Measurements from ENCODE around the gene HORMAD1.
A peak's percentile ranks its signal among the peaks of the same experiment; 100 is the strongest.

HORMAD1 gene

GRCh38 chr1:150696995-150697927 is 23.4 kb downstream of the HORMAD1 start, which contains the start of gene GOLPH3L:
Gene GOLPH3L, minus strand, starts transcription at chr1:150697154. Its CDS starts 2,316 bp downstream, at chr1:150694838.
- H2BK120ac ChIP-seq (ENCODE audit: low read depth, low read length), result no peak within 1 kb of the TSS
- no peaks in the 10 kb centered on the region for H3K27me3 ChIP-seq (ENCODE audit: insufficient read depth, low read length, poor library complexity)
- H3K79me2 ChIP-seq (ENCODE audit: control insufficient read depth, insufficient read depth, low read length), result peaks cover 2% of the 10 kb centered on the region
- H4K8ac ChIP-seq (ENCODE audit: low read depth, low read length), result no peak within 1 kb of the TSS
- H3K9ac ChIP-seq (ENCODE audit: low read length), result peak within 1 kb of the TSS; percentile 81
- peak within 1 kb of the TSS; percentile 95 for H3K4me3 ChIP-seq (ENCODE audit: low read length)
- no peaks in the 10 kb centered on the region for H3K36me3 ChIP-seq (ENCODE audit: control insufficient read depth, insufficient read depth, low read length)
- no peak within 1 kb of the TSS for H3K18ac ChIP-seq (ENCODE audit: low read length)
- H3K56ac ChIP-seq (ENCODE audit: low read length), result peak within 1 kb of the TSS; percentile 89
- no peak within 1 kb of the TSS for H2AK5ac ChIP-seq (ENCODE audit: low read length)
- no peak within 1 kb of the TSS for H3K4ac ChIP-seq (ENCODE audit: low read depth, low read length)
- no peaks in the 10 kb centered on the region for H3K4me1 ChIP-seq (ENCODE audit: control insufficient read depth, low read depth, low read length)
- no peak within 1 kb of the TSS for H4K5ac ChIP-seq (ENCODE audit: low read length)
- no peaks in the 10 kb centered on the region for H3K79me1 ChIP-seq (ENCODE audit: low read length)
- no peak within 1 kb of the TSS for H2BK5ac ChIP-seq (ENCODE audit: low read length)
- peak; percentile 100 for DNase-seq
- H2BK15ac ChIP-seq (replicated peaks; ENCODE audit: low read depth), result no peak within 1 kb of the TSS
- peak within 1 kb of the TSS; percentile 59 for H3K4me2 ChIP-seq (ENCODE audit: low read length)
- no peak within 1 kb of the TSS for H3K27ac ChIP-seq (ENCODE audit: low read depth, low read length)
- WGBS (ENCODE audit: extremely low coverage, insufficient coverage, low lambda C conversion rate), result no CpG with 5 or more reads among the region's 18 CpGs
- no peak within 1 kb of the TSS for H3K23ac ChIP-seq (ENCODE audit: low read length)

GRCh38 chr1:150696590-150696989 is 24.1 kb downstream of the HORMAD1 start:
- no CpG with 5 or more reads among the region's 6 CpGs for WGBS (ENCODE audit: extremely low coverage, insufficient coverage, low lambda C conversion rate)
- H2AK5ac ChIP-seq (ENCODE audit: low read length), result no peak overlapping the region
- no peak overlapping the region for H3K4ac ChIP-seq (ENCODE audit: low read depth, low read length)
- H2BK5ac ChIP-seq (ENCODE audit: low read length), result no peak overlapping the region
- no peaks in the 10 kb centered on the region for H3K27me3 ChIP-seq (ENCODE audit: insufficient read depth, low read length, poor library complexity)
- H3K4me3 ChIP-seq (ENCODE audit: low read length), result peak overlapping the region; percentile 95
- no peaks in the 10 kb centered on the region for H3K79me1 ChIP-seq (ENCODE audit: low read length)
- H4K5ac ChIP-seq (ENCODE audit: low read length), result no peak overlapping the region
- no peak overlapping the region for H3K27ac ChIP-seq (ENCODE audit: low read depth, low read length)
- H3K23ac ChIP-seq (ENCODE audit: low read length), result no peak overlapping the region
- no peaks in the 10 kb centered on the region for H3K4me1 ChIP-seq (ENCODE audit: control insufficient read depth, low read depth, low read length)
- H3K9ac ChIP-seq (ENCODE audit: low read length), result peak overlapping the region; percentile 81
- peak; percentile 23 for DNase-seq
- no peak overlapping the region for H2BK120ac ChIP-seq (ENCODE audit: low read depth, low read length)
- no peak overlapping the region for H2BK15ac ChIP-seq (replicated peaks; ENCODE audit: low read depth)
- H3K4me2 ChIP-seq (ENCODE audit: low read length), result peak overlapping the region; percentile 59
- H3K56ac ChIP-seq (ENCODE audit: low read length), result peak overlapping the region; percentile 89
- no peak overlapping the region for H4K8ac ChIP-seq (ENCODE audit: low read depth, low read length)
- H3K18ac ChIP-seq (ENCODE audit: low read length), result no peak overlapping the region
- peaks cover 2% of the 10 kb centered on the region for H3K79me2 ChIP-seq (ENCODE audit: control insufficient read depth, insufficient read depth, low read length)
- H3K36me3 ChIP-seq (ENCODE audit: control insufficient read depth, insufficient read depth, low read length), result no peaks in the 10 kb centered on the region

- Histone ChIP-seq H3K4me2 (ENCODE audit: low read length) (peak overlapping the region; percentile 50), H3K27ac (ENCODE audit: low read depth, low read length) (no peak overlapping the region)
- no CpG with 5 or more reads among the region's 1 CpG for WGBS (ENCODE audit: extremely low coverage, insufficient coverage, low lambda C conversion rate)
These were observed 24.5 kb downstream of the HORMAD1 start for GRCh38 chr1:150696162-150696561.

GRCh38 chr1:150695561-150695960 is 25.1 kb downstream of the HORMAD1 start:
- 100% methylated on average over 1 of the region's 4 CpGs for WGBS (ENCODE audit: extremely low coverage, insufficient coverage, low lambda C conversion rate)
- H3K27ac ChIP-seq (ENCODE audit: low read depth, low read length), result no peak overlapping the region
- no peak overlapping the region for H3K4me3 ChIP-seq (ENCODE audit: low read length)

More at GRCh38 chr1:150696162-150696561, 24.5 kb downstream of the HORMAD1 start:
- Histone ChIP-seq H2BK15ac (replicated peaks; ENCODE audit: low read depth) (no peak overlapping the region), H3K4me1 (ENCODE audit: control insufficient read depth, low read depth, low read length) (no peaks in the 10 kb centered on the region), H3K56ac (ENCODE audit: low read length) (peak overlapping the region; percentile 52), H3K23ac (ENCODE audit: low read length) (no peak overlapping the region), H3K79me2 (ENCODE audit: control insufficient read depth, insufficient read depth, low read length) (peaks cover 2% of the 10 kb centered on the region), H4K8ac (ENCODE audit: low read depth, low read length) (no peak overlapping the region), H3K9ac (ENCODE audit: low read length) (peak overlapping the region; percentile 65), H2BK5ac (ENCODE audit: low read length) (no peak overlapping the region), H2AK5ac (ENCODE audit: low read length) (no peak overlapping the region), H3K4me3 (ENCODE audit: low read length) (no peak overlapping the region), H2BK120ac (ENCODE audit: low read depth, low read length) (no peak overlapping the region), H3K18ac (ENCODE audit: low read length) (no peak overlapping the region), H3K79me1 (ENCODE audit: low read length) (no peaks in the 10 kb centered on the region), H3K4ac (ENCODE audit: low read depth, low read length) (no peak overlapping the region), H3K36me3 (ENCODE audit: control insufficient read depth, insufficient read depth, low read length) (no peaks in the 10 kb centered on the region), H4K5ac (ENCODE audit: low read length) (no peak overlapping the region), H3K27me3 (ENCODE audit: insufficient read depth, low read length, poor library complexity) (no peaks in the 10 kb centered on the region)
- DNase-seq, result peak; percentile 21

GRCh38 chr1:150692720-150693119 is 28.0 kb downstream of the HORMAD1 start:
- no peak overlapping the region for H4K8ac ChIP-seq (ENCODE audit: low read depth, low read length)
- no peak overlapping the region for H2AK5ac ChIP-seq (ENCODE audit: low read length)
- H3K36me3 ChIP-seq (ENCODE audit: control insufficient read depth, insufficient read depth, low read length), result no peaks in the 10 kb centered on the region
- H2BK15ac ChIP-seq (replicated peaks; ENCODE audit: low read depth), result no peak overlapping the region
- H3K79me1 ChIP-seq (ENCODE audit: low read length), result no peaks in the 10 kb centered on the region
- H3K4me3 ChIP-seq (ENCODE audit: low read length), result no peak overlapping the region
- H3K4ac ChIP-seq (ENCODE audit: low read depth, low read length), result no peak overlapping the region
- no peaks in the 10 kb centered on the region for H3K4me1 ChIP-seq (ENCODE audit: control insufficient read depth, low read depth, low read length)
- peaks cover 2% of the 10 kb centered on the region for H3K79me2 ChIP-seq (ENCODE audit: control insufficient read depth, insufficient read depth, low read length)
- H3K27me3 ChIP-seq (ENCODE audit: insufficient read depth, low read length, poor library complexity), result no peaks in the 10 kb centered on the region
- H3K27ac ChIP-seq (ENCODE audit: low read depth, low read length), result no peak overlapping the region
- H2BK120ac ChIP-seq (ENCODE audit: low read depth, low read length), result no peak overlapping the region
- WGBS (ENCODE audit: extremely low coverage, insufficient coverage, low lambda C conversion rate), result no CpG with 5 or more reads among the region's 3 CpGs
- H3K4me2 ChIP-seq (ENCODE audit: low read length), result no peak overlapping the region
- DNase-seq, result no peak
- H4K5ac ChIP-seq (ENCODE audit: low read length), result no peak overlapping the region
- H2BK5ac ChIP-seq (ENCODE audit: low read length), result no peak overlapping the region
- H3K56ac ChIP-seq (ENCODE audit: low read length), result no peak overlapping the region
- H3K9ac ChIP-seq (ENCODE audit: low read length), result no peak overlapping the region
- no peak overlapping the region for H3K23ac ChIP-seq (ENCODE audit: low read length)
- no peak overlapping the region for H3K18ac ChIP-seq (ENCODE audit: low read length)

More at GRCh38 chr1:150695561-150695960, 25.1 kb downstream of the HORMAD1 start:
- Histone ChIP-seq H4K5ac (ENCODE audit: low read length) (no peak overlapping the region), H3K9ac (ENCODE audit: low read length) (no peak overlapping the region), H3K4me1 (ENCODE audit: control insufficient read depth, low read depth, low read length) (no peaks in the 10 kb centered on the region), H3K23ac (ENCODE audit: low read length) (no peak overlapping the region), H2AK5ac (ENCODE audit: low read length) (no peak overlapping the region), H3K27me3 (ENCODE audit: insufficient read depth, low read length, poor library complexity) (no peaks in the 10 kb centered on the region), H3K36me3 (ENCODE audit: control insufficient read depth, insufficient read depth, low read length) (no peaks in the 10 kb centered on the region), H3K4ac (ENCODE audit: low read depth, low read length) (no peak overlapping the region), H3K79me1 (ENCODE audit: low read length) (no peaks in the 10 kb centered on the region), H2BK5ac (ENCODE audit: low read length) (no peak overlapping the region), H3K56ac (ENCODE audit: low read length) (no peak overlapping the region), H3K79me2 (ENCODE audit: control insufficient read depth, insufficient read depth, low read length) (peaks cover 2% of the 10 kb centered on the region), H2BK120ac (ENCODE audit: low read depth, low read length) (no peak overlapping the region), H3K18ac (ENCODE audit: low read length) (no peak overlapping the region), H3K4me2 (ENCODE audit: low read length) (no peak overlapping the region), H2BK15ac (replicated peaks; ENCODE audit: low read depth) (no peak overlapping the region), H4K8ac (ENCODE audit: low read depth, low read length) (no peak overlapping the region)
- no peak for DNase-seq

Measured in mesendoderm (in vitro differentiated cells).